ENCODE data around the gene PACS2. TPM values are rescaled to one million over a fixed set of nuclear protein-coding genes. Genes with fewer than 3 reads are reported as not detected.
A peak's percentile ranks its signal among the peaks of the same experiment; 100 is the strongest.

PACS2 gene
- total RNA-seq, 1 experiment from 2014 or later = 100 TPM

- peak overlapping the region; percentile 60 for H3K27ac Mint-ChIP-seq
- no peaks in the 10 kb centered on the region for H3K9me3 Mint-ChIP-seq
- peaks cover 9% of the 10 kb centered on the region for H3K4me1 Mint-ChIP-seq
- ChIA-PET CTCF (interaction anchor here (0.6 to 1.5 kb wide), 3 partner anchors 8 to 13 kb away, joined by 3 to 5 read pairs (median 3); no protein-coding TSS in a partner anchor), POLR2A (no interaction called here)
- no peak overlapping the region for H3K4me3 Mint-ChIP-seq
- H3K27me3 Mint-ChIP-seq (ENCODE audit: low read depth) = no peaks in the 10 kb centered on the region
- DNase-seq (ENCODE audit: low spot score) (no peak), ATAC-seq (no peak)
- TF ChIP-seq, protein P1, sequence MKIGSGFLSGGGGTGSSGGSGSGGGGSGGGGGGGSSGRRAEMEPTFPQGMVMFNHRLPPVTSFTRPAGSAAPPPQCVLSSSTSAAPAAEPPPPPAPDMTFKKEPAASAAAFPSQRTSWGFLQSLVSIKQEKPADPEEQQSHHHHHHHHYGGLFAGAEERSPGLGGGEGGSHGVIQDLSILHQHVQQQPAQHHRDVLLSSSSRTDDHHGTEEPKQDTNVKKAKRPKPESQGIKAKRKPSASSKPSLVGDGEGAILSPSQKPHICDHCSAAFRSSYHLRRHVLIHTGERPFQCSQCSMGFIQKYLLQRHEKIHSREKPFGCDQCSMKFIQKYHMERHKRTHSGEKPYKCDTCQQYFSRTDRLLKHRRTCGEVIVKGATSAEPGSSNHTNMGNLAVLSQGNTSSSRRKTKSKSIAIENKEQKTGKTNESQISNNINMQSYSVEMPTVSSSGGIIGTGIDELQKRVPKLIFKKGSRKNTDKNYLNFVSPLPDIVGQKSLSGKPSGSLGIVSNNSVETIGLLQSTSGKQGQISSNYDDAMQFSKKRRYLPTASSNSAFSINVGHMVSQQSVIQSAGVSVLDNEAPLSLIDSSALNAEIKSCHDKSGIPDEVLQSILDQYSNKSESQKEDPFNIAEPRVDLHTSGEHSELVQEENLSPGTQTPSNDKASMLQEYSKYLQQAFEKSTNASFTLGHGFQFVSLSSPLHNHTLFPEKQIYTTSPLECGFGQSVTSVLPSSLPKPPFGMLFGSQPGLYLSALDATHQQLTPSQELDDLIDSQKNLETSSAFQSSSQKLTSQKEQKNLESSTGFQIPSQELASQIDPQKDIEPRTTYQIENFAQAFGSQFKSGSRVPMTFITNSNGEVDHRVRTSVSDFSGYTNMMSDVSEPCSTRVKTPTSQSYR (CRISPR knock-in tag; IDR thresholded peaks at IDR 0.05) = no peak
- TF ChIP-seq SMAD3 (CRISPR knock-in tag; IDR thresholded peaks at IDR 0.05; ENCODE audit: borderline replicate concordance) = no peak
- H3K36me3 Mint-ChIP-seq = peaks cover 4% of the 10 kb centered on the region; the same call in 1 of the 2 replicates
Observed at GRCh38 chr14:105337966-105338741, 23.6 kb downstream of the PACS2 start.

GRCh38 chr14:105340821-105341733 is 26.5 kb downstream of the PACS2 start:
- H3K4me1 Mint-ChIP-seq = peaks cover 12% of the 10 kb centered on the region
- no peak for DNase-seq (ENCODE audit: low spot score)
- TF ChIP-seq STAT6 (CRISPR knock-in tag; conservative IDR thresholded peaks at IDR 0.05; ENCODE audit: low read depth) (no peak), CDX4 (CRISPR knock-in tag; IDR thresholded peaks at IDR 0.05; ENCODE audit: borderline replicate concordance) (no peak), RORB (CRISPR knock-in tag; IDR thresholded peaks at IDR 0.05) (no peak), NR3C1 (CRISPR knock-in tag; conservative IDR thresholded peaks at IDR 0.05; ENCODE audit: low read depth) (no peak), NFE2L1 (CRISPR knock-in tag; IDR thresholded peaks at IDR 0.05) (no peak), ZNF423 (CRISPR knock-in tag; IDR thresholded peaks at IDR 0.05) (no peak), MLX (CRISPR knock-in tag; IDR thresholded peaks at IDR 0.05) (no peak), ZNF219 (CRISPR knock-in tag; IDR thresholded peaks at IDR 0.05; ENCODE audit: borderline replicate concordance) (no peak)
- TF ChIP-seq, protein P2, sequence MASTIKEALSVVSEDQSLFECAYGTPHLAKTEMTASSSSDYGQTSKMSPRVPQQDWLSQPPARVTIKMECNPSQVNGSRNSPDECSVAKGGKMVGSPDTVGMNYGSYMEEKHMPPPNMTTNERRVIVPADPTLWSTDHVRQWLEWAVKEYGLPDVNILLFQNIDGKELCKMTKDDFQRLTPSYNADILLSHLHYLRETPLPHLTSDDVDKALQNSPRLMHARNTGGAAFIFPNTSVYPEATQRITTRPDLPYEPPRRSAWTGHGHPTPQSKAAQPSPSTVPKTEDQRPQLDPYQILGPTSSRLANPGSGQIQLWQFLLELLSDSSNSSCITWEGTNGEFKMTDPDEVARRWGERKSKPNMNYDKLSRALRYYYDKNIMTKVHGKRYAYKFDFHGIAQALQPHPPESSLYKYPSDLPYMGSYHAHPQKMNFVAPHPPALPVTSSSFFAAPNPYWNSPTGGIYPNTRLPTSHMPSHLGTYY (CRISPR knock-in tag; IDR thresholded peaks at IDR 0.05) = no peak
- no peak overlapping the region for H3K27ac Mint-ChIP-seq
- H3K27me3 Mint-ChIP-seq (ENCODE audit: low read depth) = no peaks in the 10 kb centered on the region; the same call in 1 of the 2 replicates
- CTCF ChIA-PET = interaction anchor here (0.7 to 4.6 kb wide), 2 partner anchors 11 to 30 kb away, joined by 3 to 27 read pairs; no protein-coding TSS in a partner anchor
- no peak overlapping the region for H3K4me3 Mint-ChIP-seq
- POLR2A ChIA-PET = interaction anchor here (0.8 to 0.9 kb wide), 2 partner anchors 22 to 45 kb away, joined by 4 read pairs; no protein-coding TSS in a partner anchor
- ATAC-seq = no peak
- H3K36me3 Mint-ChIP-seq = peaks cover 11% of the 10 kb centered on the region; the same call in 1 of the 2 replicates
- peaks cover 6% of the 10 kb centered on the region for H3K9me3 Mint-ChIP-seq
